Ovary (tissue), 9 donors: ENCODE measurements around the gene CCDC3. TPM values are rescaled to one million over a fixed set of nuclear protein-coding genes. Genes with fewer than 3 reads are reported as not detected.

Experiments used
- DNase-seq, 5 donors: peaks; one replicate each; pipeline ENCODE4 v3.0.0-alpha.2; 2019 to 2020
- H3K27ac ChIP-seq, 2 donors: fragments of 200-600 bp; one replicate each; pipeline versions ENCODE4 v1.5.1 to v1.8.0; 2019 to 2022
- H3K27me3 ChIP-seq: fragments of 200-600 bp; one replicate; pipeline ENCODE4 v1.8.0; 2022
- H3K36me3 ChIP-seq: fragments of 200-600 bp; sonication (generic); one replicate; pipeline ENCODE4 v1.5.1; 2019
- H3K4me1 ChIP-seq: one replicate; pipeline ENCODE4 v1.8.1; 2013; ENCODE audit warnings: mild to moderate bottlenecking, moderate library complexity; ENCODE audit not compliant: insufficient read depth
- H3K4me3 ChIP-seq: fragments of 200-600 bp; sonication (generic); one replicate; pipeline ENCODE4 v1.5.1; 2017
- H3K9me3 ChIP-seq, 2 donors: fragments of 200-600 bp in 1 of 2; sonication (generic) in 1 of 2; one replicate each; pipeline versions ENCODE4 v1.5.1 to v1.8.1; 2013 to 2019; ENCODE audit warnings: mild to moderate bottlenecking in 1 of 2, moderate library complexity in 1 of 2
- EP300 ChIP-seq: sonication (generic); formaldehyde crosslinking; IDR thresholded peaks from one replicate; pipeline ENCODE4 v1.6.1; 2017; ENCODE audit warnings: antibody characterized with exemption
- POLR2A ChIP-seq: fragments of 450-650 bp; IDR thresholded peaks from one replicate; pipeline ENCODE4 v1.6.1; 2017; ENCODE audit warnings: antibody characterized with exemption, mild to moderate bottlenecking, moderate library complexity
- WGBS, 3 donors: extraction: QIAGEN DNeasy Blood & Tissue Kit in 1 of 3; methylation state at CpG; one replicate each; pipeline versions ENCODE4 v1.1.5 to v1.1.7; 2013 to 2017; 5-methylcytosine and 5-hydroxymethylcytosine counted together
- intact Hi-C, 4 donors: fragments of 100-400 bp; cut with DNase I; formaldehyde crosslinking; loops; one replicate each; pipeline versions ENCODE4 v1.11.0 to v1.15.1; 2022 to 2023
- polyA plus RNA-seq, 2 donors: library from polyadenylated mRNA; stranded (reverse); fragments of 200-250 nt in 1 of 2; fragments of 350-450 nt in 1 of 2; fragmentation: Illumina TruSeq in 1 of 2; extraction: RNeasy Lipid Tissue Mini Kit (QIAGEN cat#74804) in 1 of 2; gene quantifications; one replicate each; pipeline ENCODE4 v1.2.3, GENCODE V29; 2013 to 2014
- total RNA-seq, 7 donors: library from RNA; depleted of rRNA in 2 of 7; stranded (reverse); fragments of >200 nt in 2 of 7; fragmentation: NEBNext Ultra II Directional in 3 of 7; extraction: Animal tissue kit (Norgen Biotek cat#: 25700) in 3 of 7; gene quantifications; one replicate each; pipeline versions ENCODE4 v1.1.0 to v1.2.4, GENCODE V29; 2016 to 2023
- TF ChIP-seq, protein P1 (sequence below), 3 donors: fragments of 450-650 bp in 2 of 3; fragments of 200-600 bp in 1 of 3; IDR thresholded peaks; one replicate each; pipeline versions ENCODE4 v1.5.1 to v1.8.0; 2016 to 2022; ENCODE audit warnings: antibody characterized with exemption in 3 of 3, mild to moderate bottlenecking in 1 of 3
- donor health status: DM: no; HTN: no; CAD: no; lungs with moderate emphysema.
- donor health status: DM: no; HTN: no; CAD: no.
- donor health status: Bipolar disorder and iron deficiency.
- donor health status: DM: yes; HTN: yes; CAD: no.
- donor health status: DM: no; HTN: no; CAD: no.
- donor health status: DM: yes; HTN: yes; CAD: no.

The CCDC3 gene
- total and polyA plus RNA-seq, 9 donors = 14.3 to 190 (median 53.7) TPM

DNA sequence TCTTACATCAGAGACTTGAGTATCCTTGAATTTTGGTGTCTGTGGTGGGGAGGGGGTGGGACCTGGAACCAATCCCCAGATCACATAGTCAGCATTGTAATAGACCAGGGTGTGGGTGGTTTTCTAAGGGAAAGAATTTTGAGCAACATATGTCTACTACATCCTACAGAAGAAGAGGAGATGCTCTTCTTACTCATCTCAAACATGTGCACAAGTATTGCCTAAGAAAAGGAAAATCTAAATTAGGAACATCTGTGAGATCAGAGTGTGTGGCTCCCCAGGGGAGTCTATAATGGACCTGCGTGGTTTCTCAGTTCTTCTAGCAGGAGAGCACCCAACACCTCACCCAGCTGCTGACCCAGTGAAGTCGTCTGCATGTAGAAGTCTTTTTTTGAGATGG is 148.8 kb downstream of the CCDC3 start:
- TF ChIP-seq POLR2A = no peak
- TF ChIP-seq EP300 = no peak
- TF ChIP-seq, protein P1, sequence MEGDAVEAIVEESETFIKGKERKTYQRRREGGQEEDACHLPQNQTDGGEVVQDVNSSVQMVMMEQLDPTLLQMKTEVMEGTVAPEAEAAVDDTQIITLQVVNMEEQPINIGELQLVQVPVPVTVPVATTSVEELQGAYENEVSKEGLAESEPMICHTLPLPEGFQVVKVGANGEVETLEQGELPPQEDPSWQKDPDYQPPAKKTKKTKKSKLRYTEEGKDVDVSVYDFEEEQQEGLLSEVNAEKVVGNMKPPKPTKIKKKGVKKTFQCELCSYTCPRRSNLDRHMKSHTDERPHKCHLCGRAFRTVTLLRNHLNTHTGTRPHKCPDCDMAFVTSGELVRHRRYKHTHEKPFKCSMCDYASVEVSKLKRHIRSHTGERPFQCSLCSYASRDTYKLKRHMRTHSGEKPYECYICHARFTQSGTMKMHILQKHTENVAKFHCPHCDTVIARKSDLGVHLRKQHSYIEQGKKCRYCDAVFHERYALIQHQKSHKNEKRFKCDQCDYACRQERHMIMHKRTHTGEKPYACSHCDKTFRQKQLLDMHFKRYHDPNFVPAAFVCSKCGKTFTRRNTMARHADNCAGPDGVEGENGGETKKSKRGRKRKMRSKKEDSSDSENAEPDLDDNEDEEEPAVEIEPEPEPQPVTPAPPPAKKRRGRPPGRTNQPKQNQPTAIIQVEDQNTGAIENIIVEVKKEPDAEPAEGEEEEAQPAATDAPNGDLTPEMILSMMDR (IDR thresholded peaks at IDR 0.05) = no peak
- no peak overlapping the region for H3K4me3 ChIP-seq
- peaks cover 9% of the 10 kb centered on the region for H3K4me1 ChIP-seq
- no peak for DNase-seq
- no peaks in the 10 kb centered on the region for H3K9me3 ChIP-seq
- no peak overlapping the region for H3K27ac ChIP-seq
- no peaks in the 10 kb centered on the region for H3K27me3 ChIP-seq
- no peaks in the 10 kb centered on the region for H3K36me3 ChIP-seq
- intact Hi-C loops = no loop called here
- 82 to 90% (median 88%) methylated on average over 2 of the region's 2 CpGs for WGBS, 3 donors

- Histone ChIP-seq H3K36me3 (no peaks in the 10 kb centered on the region), H3K27me3 (no peaks in the 10 kb centered on the region), H3K4me3 (no peak overlapping the region), H3K4me1 (peaks cover 13% of the 10 kb centered on the region), H3K27ac (peak overlapping the region in 1 of 2 donors; percentile 22), H3K9me3 (no peaks in the 10 kb centered on the region)
- TF ChIP-seq, protein P1 (IDR thresholded peaks at IDR 0.05) = no peak
- TF ChIP-seq POLR2A (no peak), EP300 (no peak)
- DNase-seq = peak in 1 of 5 donors; percentile 37
- 14 to 18% (median 18%) methylated on average over 20 of the region's 20 CpGs for WGBS, 3 donors
- intact Hi-C loops = no loop called here
Measured at GRCh38 chr10:12849319-12850181, 152.0 kb downstream of the CCDC3 start.

DNA sequence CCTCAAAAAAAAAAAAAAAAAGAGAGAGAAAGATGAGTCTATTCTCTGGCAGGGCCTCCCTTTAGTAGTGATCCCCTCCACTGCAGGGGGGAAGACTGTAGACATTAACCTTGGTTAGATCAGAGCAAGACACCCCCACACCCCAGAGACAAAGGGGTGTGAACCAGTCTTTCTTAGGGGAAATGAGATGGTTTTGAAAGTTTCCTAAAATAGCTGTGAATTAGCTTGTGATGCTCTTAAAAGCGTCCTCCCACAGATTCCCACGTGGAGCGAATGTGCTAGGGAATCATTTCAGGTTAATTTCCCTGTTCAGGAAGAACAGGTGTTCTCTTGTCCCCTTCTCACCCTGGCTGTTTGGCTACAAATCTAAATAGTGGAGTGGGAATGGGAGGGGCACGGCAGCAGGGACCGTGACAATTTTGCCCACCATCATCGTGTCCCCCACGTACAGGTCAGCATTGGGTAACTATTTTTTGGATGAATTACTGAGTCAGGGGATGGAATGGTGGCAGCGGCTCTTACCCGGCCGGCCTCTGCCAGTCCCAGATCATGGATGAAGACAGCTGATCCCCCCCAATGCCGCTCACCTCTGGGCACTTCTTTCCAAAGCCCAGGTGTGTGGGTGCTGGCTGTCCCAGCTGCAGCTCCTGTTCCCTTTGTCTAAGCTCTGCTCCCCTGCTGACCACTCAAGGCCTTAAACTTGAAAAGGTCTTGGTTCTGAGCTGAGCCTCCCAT is 152.9 kb downstream of the CCDC3 start:
- no peak overlapping the region for H3K27ac ChIP-seq
- TF ChIP-seq, protein P1 (IDR thresholded peaks at IDR 0.05) = no peak
- no peak for TF ChIP-seq POLR2A
- no peak for TF ChIP-seq EP300
- H3K27me3 ChIP-seq = no peaks in the 10 kb centered on the region
- H3K9me3 ChIP-seq = no peaks in the 10 kb centered on the region
- peaks cover 17% of the 10 kb centered on the region for H3K4me1 ChIP-seq
- WGBS, 3 donors = 75 to 83% (median 81%) methylated on average over 11 of the region's 11 CpGs
- no peak overlapping the region for H3K4me3 ChIP-seq
- intact Hi-C loops = no loop called here
- H3K36me3 ChIP-seq = no peaks in the 10 kb centered on the region
- DNase-seq = no peak

- no peak overlapping the region for H3K27ac ChIP-seq
- no peaks in the 10 kb centered on the region for H3K36me3 ChIP-seq
- TF ChIP-seq POLR2A (no peak), EP300 (no peak)
- TF ChIP-seq, protein P1 (IDR thresholded peaks at IDR 0.05) = no peak
- peaks cover 17% of the 10 kb centered on the region for H3K4me1 ChIP-seq
- intact Hi-C loops = no loop called here
- no peak for DNase-seq
- H3K4me3 ChIP-seq = no peak overlapping the region
- H3K9me3 ChIP-seq = no peaks in the 10 kb centered on the region
- H3K27me3 ChIP-seq = no peaks in the 10 kb centered on the region
- WGBS, 3 donors = 80 to 87% (median 85%) methylated on average over 14 of the region's 14 CpGs
Measured at GRCh38 chr10:12847361-12847975, 154.0 kb downstream of the CCDC3 start.
